HCEC 1CT (cell line): ENCODE data around the gene COL19A1.

Source experiments
- DNase-seq: peaks from one replicate; pipeline ENCODE4 v3.0.0-alpha.2; 2017

Gene COL19A1

GRCh38 chr6:70176842-70177550 lies 310.6 kb downstream of the COL19A1 start:
- no peak for DNase-seq

GRCh38 chr6:70180183-70180900 lies 314.0 kb downstream of the COL19A1 start:
- DNase-seq = no peak

DNA sequence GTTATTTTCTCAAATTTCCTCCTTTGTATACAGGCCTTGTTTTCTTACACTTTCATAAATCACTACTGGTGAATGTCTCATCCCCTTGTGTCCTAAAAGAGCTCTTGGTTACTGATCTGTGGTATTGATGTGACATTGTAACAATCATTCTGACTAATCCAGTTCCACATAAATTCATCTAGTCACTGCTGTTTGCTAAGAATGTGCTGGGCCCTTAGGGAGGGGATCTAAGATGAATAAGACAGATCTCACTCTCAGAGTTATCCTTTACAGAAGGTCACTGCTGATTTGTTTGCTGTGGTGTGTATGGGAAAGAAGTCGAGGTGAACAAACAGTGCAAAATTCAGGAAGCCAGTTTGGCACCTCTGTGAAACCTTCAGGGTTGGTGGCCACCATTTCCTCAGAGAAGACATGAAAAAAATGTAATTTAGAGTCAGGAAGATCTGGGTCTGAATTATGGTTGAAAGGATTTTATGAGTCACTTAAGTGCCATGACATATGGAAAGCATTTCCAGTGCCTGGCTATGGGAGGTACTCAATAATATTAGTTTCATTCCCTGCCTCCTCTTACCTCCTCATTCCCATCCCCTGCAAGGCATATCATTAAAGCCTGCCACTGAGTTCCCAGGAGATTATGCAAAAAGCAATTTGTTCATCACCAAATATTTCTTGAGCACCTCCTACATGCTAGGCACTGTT lies 314.7 kb downstream of the COL19A1 start:
- no peak for DNase-seq

GRCh38 chr6:70183538-70183937 lies 317.2 kb downstream of the COL19A1 start:
- DNase-seq = no peak

DNA sequence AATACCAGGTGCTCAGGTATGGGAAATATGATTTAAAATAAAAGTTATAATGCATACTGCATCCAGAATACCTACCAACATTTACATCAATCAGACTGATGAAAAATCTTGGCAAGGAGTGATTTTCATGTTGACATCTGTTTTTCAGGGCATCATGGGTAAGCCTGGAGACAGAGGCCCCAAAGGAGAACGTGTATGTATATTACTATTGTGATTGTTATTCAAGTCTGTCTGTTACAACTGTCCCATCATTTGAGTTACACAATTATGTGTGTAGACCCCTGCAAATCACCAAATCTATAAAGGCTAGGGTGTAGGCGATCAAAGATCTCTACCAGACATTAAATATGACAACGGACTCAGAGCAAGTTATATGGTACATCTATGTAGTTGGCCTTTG lies 318.4 kb downstream of the COL19A1 start:
- DNase-seq = no peak

GRCh38 chr6:70186461-70186860 lies 320.1 kb downstream of the COL19A1 start:
- DNase-seq = no peak

- DNase-seq = no peak
Observed at GRCh38 chr6:70188202-70188601, 321.8 kb downstream of the COL19A1 start.

DNA sequence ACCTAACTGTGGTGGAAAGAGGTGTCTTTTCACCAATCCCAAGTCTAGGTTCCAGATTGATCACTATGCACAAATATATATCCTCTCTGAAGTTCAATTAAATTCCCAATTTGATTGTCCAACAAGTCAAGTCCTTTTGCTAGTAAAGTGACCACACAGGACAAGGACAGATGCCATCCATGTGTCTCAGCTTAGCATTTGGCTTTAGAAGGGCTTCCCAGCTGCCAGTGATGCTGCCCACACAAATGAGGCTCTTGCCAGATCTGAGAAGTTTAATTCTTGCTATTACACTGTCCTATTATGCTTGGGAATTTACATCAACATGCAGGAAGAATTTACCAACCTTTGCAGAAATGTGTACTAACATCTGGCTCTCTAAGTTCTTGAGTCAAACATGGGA lies 328.1 kb downstream of the COL19A1 start:
- no peak for DNase-seq

GRCh38 chr6:70196531-70196930 lies 330.2 kb downstream of the COL19A1 start:
- DNase-seq = no peak

DNA sequence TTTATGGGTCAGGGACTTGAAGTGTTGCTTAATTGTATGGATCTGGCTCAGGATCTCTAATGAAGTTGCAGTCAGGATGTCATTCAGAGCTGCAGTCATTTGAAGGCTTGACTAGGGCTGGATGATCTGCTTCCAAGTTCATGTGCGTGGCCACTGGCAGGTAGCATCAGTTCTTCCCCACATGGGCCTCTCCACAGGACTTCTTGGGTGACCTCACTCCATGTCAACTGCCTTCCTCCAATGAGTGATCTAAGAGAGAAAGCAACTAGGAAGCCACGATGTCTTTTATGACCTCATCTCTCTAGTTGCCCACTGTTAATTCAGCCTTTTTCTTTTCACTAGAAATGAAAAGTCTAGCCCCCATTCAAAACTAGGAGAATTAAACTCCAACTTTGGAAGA lies 332.4 kb downstream of the COL19A1 start:
- no peak for DNase-seq

DNA sequence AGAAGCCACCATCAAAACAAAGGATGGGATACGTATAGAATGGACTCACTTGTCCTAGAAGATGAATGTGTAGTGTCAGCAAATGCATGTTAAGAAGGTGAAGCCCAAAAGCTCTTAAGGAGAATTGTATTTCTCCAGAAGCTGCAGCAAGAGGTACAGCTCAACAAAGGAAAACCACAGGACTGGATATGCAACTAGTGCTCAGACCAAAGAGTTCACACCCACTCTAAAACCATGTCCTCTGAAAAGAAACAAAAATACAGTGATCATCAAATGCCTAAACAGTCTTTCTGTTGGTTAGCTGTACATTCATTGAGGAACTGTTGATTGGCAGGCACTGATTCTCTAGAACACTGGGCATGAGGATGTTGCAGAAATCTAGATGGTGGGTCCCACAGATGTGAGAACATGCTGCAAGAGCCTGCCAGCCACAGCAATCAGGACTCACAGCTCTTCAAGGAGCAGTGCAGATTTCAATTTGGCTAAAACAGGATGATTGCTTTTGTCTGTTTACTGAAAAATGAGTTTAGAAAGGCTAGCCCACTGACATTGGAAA lies 342.0 kb downstream of the COL19A1 start:
- no peak for DNase-seq

DNA sequence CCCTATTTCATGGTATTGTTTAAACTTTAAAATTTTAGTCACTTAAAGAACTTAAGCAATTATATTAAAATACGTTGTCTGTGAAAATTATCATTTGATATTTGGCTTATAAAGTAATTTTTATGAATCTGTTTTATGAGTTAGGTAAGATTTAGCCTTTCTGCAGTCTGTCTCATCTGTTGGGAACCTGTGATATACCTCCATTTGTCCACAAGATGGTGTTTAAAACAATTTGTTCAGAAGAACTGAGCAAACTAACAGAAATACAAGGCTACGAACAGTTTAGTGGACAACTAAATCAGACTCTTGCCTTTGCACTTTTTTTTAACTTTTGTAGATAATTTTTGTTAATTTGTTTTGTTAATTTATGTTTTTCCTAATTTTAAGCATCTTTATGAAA lies 344.1 kb downstream of the COL19A1 start:
- DNase-seq = peak; percentile 5

- DNase-seq = no peak
Observed at GRCh38 chr6:70215460-70216108, 349.2 kb downstream of the COL19A1 start.

- DNase-seq = no peak
Observed at GRCh38 chr6:70216767-70217166, 350.4 kb downstream of the COL19A1 start.

GRCh38 chr6:70219943-70220613 lies 353.7 kb downstream of the COL19A1 start:
- no peak for DNase-seq

GRCh38 chr6:70221025-70221714 lies 354.8 kb downstream of the COL19A1 start:
- DNase-seq = peak; percentile 27

- DNase-seq = no peak
Observed at GRCh38 chr6:70221715-70222438, 355.5 kb downstream of the COL19A1 start.

DNA sequence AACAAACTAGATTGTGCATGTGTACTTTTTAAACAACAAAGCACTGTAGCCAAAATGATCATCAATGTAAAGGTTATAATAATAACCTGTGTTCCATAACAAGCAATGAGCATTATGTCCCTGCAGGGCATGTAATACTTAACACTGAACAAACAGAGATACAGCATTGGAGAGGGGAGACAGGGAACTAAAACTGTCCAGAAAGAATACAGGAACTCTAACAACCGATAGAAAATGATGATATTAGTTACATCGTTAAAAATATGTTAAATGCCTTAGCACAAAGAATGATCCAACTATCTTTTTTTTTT lies 356.0 kb downstream of the COL19A1 start:
- no peak for DNase-seq

DNA sequence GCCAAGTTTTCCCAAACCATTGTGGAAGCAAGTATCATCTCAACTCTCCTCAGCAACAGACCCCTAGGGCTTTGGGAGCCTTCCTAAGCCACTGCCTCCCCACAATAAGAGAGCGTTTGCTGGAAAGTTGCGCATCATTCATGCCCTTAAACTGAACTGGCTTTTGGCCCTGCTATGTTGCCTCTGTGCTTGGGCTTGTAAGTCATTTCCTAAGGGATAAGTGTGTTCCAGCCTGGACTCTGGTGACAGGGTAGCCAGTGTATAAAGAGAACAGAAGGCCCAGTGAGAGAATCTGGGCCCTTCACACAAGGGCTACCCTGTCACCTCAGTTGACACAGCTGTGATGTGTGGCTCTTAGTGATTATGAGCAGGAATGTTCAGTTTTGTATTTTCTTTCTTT lies 358.7 kb downstream of the COL19A1 start:
- DNase-seq = no peak

- DNase-seq = no peak
Observed at GRCh38 chr6:70231311-70231710, 365.0 kb downstream of the COL19A1 start.

GRCh38 chr6:70234561-70235236 lies 368.3 kb downstream of the COL19A1 start:
- no peak for DNase-seq
